Breast epithelium (tissue), 4 donors: ENCODE data around the gene ZNF564. TPM values are rescaled to one million over a fixed set of nuclear protein-coding genes. Genes with fewer than 3 reads are reported as not detected.

Source experiments
- DNase-seq, 2 donors: peaks; one replicate each; pipeline ENCODE4 v3.0.0-alpha.2; 2019; ENCODE audit warnings: low spot score in 2 of 2
- H3K27ac ChIP-seq, 2 donors: fragments of 200-600 bp; sonication (generic) in 1 of 2; one replicate each; pipeline ENCODE4 v1.5.1; 2016 to 2019; ENCODE audit warnings: mild to moderate bottlenecking in 1 of 2
- H3K27me3 ChIP-seq, 2 donors: fragments of 200-600 bp; sonication (generic) in 1 of 2; one replicate each; pipeline versions ENCODE4 v1.5.1 to v1.6.0; 2017 to 2019; ENCODE audit warnings: control low read depth in 1 of 2, mild to moderate bottlenecking in 1 of 2
- H3K36me3 ChIP-seq: fragments of 200-600 bp; one replicate; pipeline ENCODE4 v1.5.1; 2019
- H3K4me1 ChIP-seq, 2 donors: fragments of 200-600 bp; sonication (generic); one replicate each; pipeline ENCODE4 v1.5.1; 2016 to 2019; ENCODE audit warnings: control low read depth in 1 of 2
- H3K4me3 ChIP-seq, 3 donors: fragments of 200-600 bp; sonication (generic); 1 replicate in 2 of 3; 2 replicates in 1 of 3; pipeline ENCODE4 v1.5.1; 2016 to 2019; ENCODE audit warnings: mild to moderate bottlenecking in 3 of 3, moderate library complexity in 2 of 3
- H3K9me3 ChIP-seq, 2 donors: fragments of 200-600 bp; sonication (generic) in 1 of 2; one replicate each; pipeline ENCODE4 v1.5.1; 2016 to 2019; ENCODE audit warnings: control low read depth in 1 of 2
- CTCF ChIP-seq, 3 donors: fragments of 450-650 bp; IDR thresholded peaks; one replicate each; pipeline ENCODE4 v1.5.1; 2016 to 2017; ENCODE audit warnings: antibody characterized with exemption in 3 of 3, mild to moderate bottlenecking in 3 of 3, moderate library complexity in 3 of 3
- POLR2A ChIP-seq: fragments of 450-650 bp; IDR thresholded peaks from one replicate; pipeline ENCODE4 v1.6.1; 2016; ENCODE audit warnings: antibody characterized with exemption, mild to moderate bottlenecking, moderate library complexity
- POLR2AphosphoS5 ChIP-seq, 3 donors: sonication (generic); formaldehyde crosslinking; IDR thresholded peaks; one replicate each; pipeline ENCODE4 v1.6.1; 2017; ENCODE audit warnings: antibody characterized with exemption in 3 of 3
- intact Hi-C: fragments of 100-400 bp; cut with DNase I; formaldehyde crosslinking; loops from one replicate; pipeline ENCODE4 v1.15.1; 2023; ENCODE audit warnings: low total_unique reads
- total RNA-seq, 3 donors: library from RNA; depleted of rRNA; stranded (reverse); fragments of >200 nt; gene quantifications; one replicate each; pipeline ENCODE4 v1.1.0, GENCODE V29; 2016

ZNF564 gene
- total RNA-seq, 3 donors from 2014 or later = 14.7 to 25.8 (median 18.7) TPM

GRCh38 chr19:12564016-12564664 lies 12.9 kb upstream of the ZNF564 start:
- Histone ChIP-seq H3K4me1 (no peaks in the 10 kb centered on the region), H3K27ac (no peak overlapping the region), H3K4me3 (no peak overlapping the region), H3K9me3 (no peaks in the 10 kb centered on the region), H3K27me3 (no peaks in the 10 kb centered on the region), H3K36me3 (no peaks in the 10 kb centered on the region)
- peak; percentile 80 to 93 for DNase-seq
- intact Hi-C loops = no loop called here
- no peak for TF ChIP-seq POLR2A
- peak; percentile 66 to 93 (median 83) for TF ChIP-seq CTCF (IDR thresholded peaks at IDR 0.05)
- peak in 2 of 3 donors; percentile 22 to 24 for TF ChIP-seq POLR2AphosphoS5 (IDR thresholded peaks at IDR 0.05)

- Histone ChIP-seq H3K4me1 (peaks cover 0 to 4% of the 10 kb centered on the region in 2 donors), H3K4me3 (peak overlapping the region in 1 of 3 donors; percentile 24), H3K27me3 (no peaks in the 10 kb centered on the region), H3K36me3 (no peaks in the 10 kb centered on the region), H3K27ac (no peak overlapping the region), H3K9me3 (no peaks in the 10 kb centered on the region)
- TF ChIP-seq POLR2AphosphoS5 (IDR thresholded peaks at IDR 0.05) (no peak), CTCF (IDR thresholded peaks at IDR 0.05) (no peak), POLR2A (no peak)
- intact Hi-C loops = no loop called here
- no peak for DNase-seq
These were observed 4.2 kb upstream of the ZNF564 start for GRCh38 chr19:12555456-12555930.

GRCh38 chr19:12546903-12547302 lies 4.4 kb downstream of the ZNF564 start:
- no peak for DNase-seq
- Histone ChIP-seq H3K36me3 (no peaks in the 10 kb centered on the region), H3K4me3 (no peak overlapping the region), H3K27me3 (no peaks in the 10 kb centered on the region), H3K27ac (no peak overlapping the region), H3K9me3 (peaks cover 0 to 18% of the 10 kb centered on the region in 2 donors), H3K4me1 (peaks cover 0 to 8% of the 10 kb centered on the region in 2 donors)
- TF ChIP-seq POLR2A (no peak), CTCF (IDR thresholded peaks at IDR 0.05) (no peak), POLR2AphosphoS5 (IDR thresholded peaks at IDR 0.05) (no peak)
- intact Hi-C loops = no loop called here

- Histone ChIP-seq H3K4me3 (no peak overlapping the region), H3K4me1 (peaks cover 0 to 8% of the 10 kb centered on the region in 2 donors), H3K9me3 (peaks cover 0 to 24% of the 10 kb centered on the region in 2 donors), H3K36me3 (no peaks in the 10 kb centered on the region), H3K27ac (no peak overlapping the region), H3K27me3 (no peaks in the 10 kb centered on the region)
- TF ChIP-seq CTCF (IDR thresholded peaks at IDR 0.05) = no peak
- TF ChIP-seq POLR2AphosphoS5 (IDR thresholded peaks at IDR 0.05) = no peak
- TF ChIP-seq POLR2A = no peak
- no peak for DNase-seq
- intact Hi-C loops = no loop called here
These were observed 5.2 kb downstream of the ZNF564 start for GRCh38 chr19:12546068-12546467.

- H3K27ac ChIP-seq = no peak overlapping the region
- peaks cover 0 to 8% of the 10 kb centered on the region in 2 donors for H3K4me1 ChIP-seq
- H3K36me3 ChIP-seq = no peaks in the 10 kb centered on the region
- intact Hi-C loops = no loop called here
- no peaks in the 10 kb centered on the region for H3K27me3 ChIP-seq
- H3K4me3 ChIP-seq = no peak overlapping the region
- no peak for TF ChIP-seq POLR2AphosphoS5 (IDR thresholded peaks at IDR 0.05)
- no peak for TF ChIP-seq POLR2A
- no peak for TF ChIP-seq CTCF (IDR thresholded peaks at IDR 0.05)
- DNase-seq = no peak
- peaks cover 0 to 32% of the 10 kb centered on the region in 2 donors for H3K9me3 ChIP-seq
These were observed 6.0 kb downstream of the ZNF564 start for GRCh38 chr19:12545267-12545666.
